NCI-H748 (cell line): Measurements from ENCODE around the gene PRRG2.
A peak's percentile ranks its signal among the peaks of the same experiment; 100 is the strongest.

Experiments
- DNase-seq: peaks from one replicate; lab custom pipeline; 2025; ENCODE audit not compliant: unreplicated experiment; lab: John Stamatoyannopoulos, UW

Gene PRRG2

GRCh38 chr19:49587227-49587626, 6.1 kb downstream of the PRRG2 start:
- DNase-seq, result no peak

GRCh38 chr19:49588365-49589122, 7.4 kb downstream of the PRRG2 start:
- no peak for DNase-seq

DNA sequence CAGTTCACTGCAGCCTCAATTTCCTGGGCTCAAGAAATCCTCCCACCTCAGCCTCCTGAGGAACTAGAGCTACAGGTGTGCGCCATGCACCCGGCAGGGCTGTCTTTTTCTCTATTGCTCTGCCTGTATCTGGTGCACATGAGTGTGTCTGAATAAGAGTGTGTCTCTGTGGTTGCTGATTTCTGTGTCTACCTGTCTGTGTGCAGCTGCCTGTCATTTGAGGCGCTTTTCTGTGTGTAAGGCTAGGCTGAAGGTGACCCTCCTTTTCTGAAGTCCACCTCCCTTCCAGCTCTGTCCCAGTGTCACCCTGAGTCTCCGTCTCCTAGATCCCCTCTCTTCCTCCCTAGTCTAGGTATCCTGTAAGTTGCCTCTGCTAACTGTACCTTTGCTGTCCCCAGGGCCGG, 8.4 kb downstream of the PRRG2 start:
- DNase-seq, result no peak

DNA sequence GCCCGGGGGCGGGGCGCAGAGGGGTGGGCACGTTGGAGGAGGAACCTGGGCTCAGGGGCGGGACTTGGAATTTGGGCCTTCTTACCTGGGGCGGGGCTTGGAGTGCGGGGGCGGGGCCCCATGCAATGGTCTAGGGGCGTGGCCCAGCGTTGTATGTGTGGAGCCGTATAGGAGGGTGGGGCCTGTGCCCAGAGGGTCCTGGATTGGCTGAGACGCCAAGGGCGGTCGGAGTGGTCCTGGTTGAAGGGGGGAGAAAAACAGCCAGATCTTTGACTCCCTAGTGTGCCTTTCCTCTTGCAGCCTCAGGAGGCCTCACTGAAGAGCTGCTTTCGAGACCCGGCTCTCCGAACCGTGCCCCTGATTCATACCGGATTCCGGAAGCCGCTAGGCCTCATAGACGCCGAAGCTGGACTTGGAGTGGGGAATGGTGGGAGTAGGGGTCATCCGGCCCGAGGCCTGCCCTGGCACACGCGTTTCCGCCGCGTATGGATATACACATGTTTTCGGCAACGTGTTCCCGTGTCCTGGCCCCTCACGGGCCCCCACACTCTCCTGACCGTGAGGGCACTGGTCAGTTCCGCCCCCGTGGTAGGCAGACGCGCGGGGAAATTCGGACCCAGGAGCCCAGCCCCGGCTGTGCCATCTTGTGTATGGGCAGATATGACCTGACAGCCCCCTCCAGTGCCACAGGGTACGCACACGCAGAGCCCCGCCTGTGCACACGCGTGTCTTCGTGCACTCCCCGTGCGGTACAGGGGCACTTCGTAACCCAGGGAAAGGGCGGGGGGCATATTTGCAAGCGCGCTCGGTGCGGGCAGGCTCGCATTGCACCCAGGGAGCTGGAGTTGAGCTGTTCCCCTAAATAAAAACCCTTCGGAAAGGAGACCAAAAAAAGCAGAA, 9.2 kb downstream of the PRRG2 start:
- DNase-seq, result peak; percentile 98

DNA sequence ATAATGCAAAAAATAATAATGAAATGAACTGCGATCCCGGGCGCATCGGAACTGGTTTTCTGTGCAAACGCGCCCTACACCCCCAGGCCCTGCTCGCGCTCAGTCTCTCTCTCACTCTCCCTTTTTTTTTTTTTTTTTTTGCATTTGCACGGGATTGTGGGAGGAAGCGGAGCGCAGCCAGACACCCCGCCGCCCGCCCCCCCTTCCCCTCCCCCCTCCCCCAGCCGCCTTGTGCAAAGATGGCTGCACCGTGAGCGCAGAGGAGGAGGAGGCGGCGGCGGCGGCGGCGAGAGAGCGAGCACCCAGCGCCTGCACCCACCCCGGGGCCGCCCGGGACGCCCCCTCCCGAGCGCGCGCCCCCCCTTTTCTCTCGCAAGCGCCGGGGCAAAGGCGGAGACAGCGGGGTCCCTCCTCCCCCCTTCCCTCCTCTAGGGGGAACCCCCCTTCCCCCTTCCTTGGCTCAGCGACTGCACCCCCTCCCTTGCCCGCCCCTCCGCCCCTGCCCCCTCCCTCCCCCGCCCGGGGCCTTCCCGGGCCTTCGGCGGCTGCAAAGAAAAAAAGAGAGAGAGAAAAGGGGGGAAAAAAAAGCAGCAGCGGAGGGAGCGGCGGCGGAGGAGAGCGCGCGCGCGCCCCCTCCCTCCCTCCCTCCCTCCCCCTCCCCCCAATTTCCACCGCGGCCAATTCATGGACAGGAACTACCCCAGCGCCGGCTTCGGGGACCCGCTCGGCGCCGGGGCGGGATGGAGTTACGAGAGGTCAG, 10.0 kb downstream of the PRRG2 start, which contains the start of gene PRR12:
Gene PRR12 (plus strand): TSS at position 212 of the 760 bp plus-strand sequence. CDS start 473 bp downstream, at position 685.
- peak; percentile 76 for DNase-seq

- DNase-seq, result peak; percentile 72
These were observed 10.8 kb downstream of the PRRG2 start for GRCh38 chr19:49591731-49592485.

GRCh38 chr19:49592486-49593232, 11.5 kb downstream of the PRRG2 start:
- peak; percentile 66 for DNase-seq

DNA sequence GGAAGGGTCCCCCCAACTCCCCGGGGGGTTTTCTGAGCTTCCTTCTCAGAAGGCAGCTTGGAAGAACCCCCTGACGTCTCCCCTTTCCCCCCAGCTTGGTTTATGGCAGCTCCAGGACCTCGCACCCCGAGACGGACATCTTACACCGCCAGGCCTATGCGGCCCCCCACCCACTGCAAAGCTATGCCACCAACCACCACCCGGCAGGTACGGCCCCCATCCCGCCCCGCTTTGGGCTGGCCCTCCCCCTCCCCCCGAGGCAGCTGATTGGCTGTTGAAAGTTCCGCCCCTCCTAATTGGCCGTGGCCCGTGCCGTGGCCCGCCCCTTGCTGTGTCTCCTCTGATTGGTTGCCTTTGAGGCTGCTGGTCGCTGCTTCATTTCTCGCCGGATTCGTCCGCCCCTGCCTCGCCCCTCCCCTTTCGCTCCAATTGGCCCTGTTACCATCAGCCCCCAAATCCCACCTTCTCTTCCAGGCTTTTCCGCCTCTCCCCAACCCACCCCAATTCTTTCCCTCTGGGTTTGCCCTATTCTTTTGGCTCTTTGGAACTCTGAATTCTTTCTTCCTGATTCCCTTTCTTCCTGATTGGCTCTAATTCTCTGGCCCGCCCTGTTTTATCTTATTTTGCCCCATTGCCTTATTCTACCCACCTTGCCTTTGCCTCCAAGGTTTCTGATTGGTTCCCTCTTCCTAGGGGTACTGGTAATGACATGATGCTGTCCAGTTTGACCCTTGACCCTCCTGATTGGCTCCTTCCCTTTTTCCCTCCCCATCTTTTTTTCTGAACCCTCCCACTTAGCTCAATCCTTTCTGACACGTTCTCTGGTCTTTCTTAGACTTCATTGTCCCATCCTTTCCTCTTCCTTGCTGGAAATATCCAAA, 12.4 kb downstream of the PRRG2 start:
- DNase-seq, result peak; percentile 96

DNA sequence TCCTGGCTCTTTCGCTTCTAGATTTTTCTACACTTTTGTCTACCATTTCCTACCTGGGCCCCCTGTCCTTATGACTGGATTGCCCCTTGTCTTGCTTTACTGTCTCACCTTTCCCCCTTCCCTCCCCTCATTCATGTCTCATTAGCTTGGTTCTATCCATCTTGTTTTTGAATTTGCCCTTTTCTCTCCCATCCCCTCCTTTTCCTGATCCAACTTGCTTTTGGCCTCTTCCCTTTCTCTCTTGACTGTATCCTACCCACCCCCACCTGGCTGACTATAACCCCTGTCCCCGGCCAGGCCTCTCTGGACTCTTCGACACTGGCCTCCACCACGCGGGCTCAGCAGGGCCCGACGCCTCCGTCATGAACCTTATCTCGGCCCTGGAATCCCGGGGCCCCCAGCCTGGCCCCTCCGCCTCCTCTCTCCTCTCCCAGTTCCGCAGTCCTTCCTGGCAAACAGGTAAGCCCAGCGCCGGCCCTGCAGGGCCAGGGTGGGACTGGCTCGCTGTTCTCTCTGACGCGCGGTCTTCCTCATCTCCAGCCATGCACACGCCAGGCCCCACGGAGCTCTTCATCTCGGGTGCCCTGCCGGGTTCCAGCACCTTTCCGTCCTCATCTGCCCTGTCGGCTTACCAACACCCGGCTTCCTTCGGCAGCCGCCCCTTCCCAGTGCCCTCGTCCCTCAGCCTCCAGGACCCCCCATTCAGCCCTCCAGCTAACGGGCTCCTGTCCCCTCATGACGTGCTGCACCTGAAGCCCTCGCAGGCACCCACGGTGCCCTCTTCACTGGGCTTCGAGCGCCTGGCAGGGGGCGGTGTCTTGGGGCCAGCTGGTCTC, 13.3 kb downstream of the PRRG2 start:
- DNase-seq, result no peak

GRCh38 chr19:49594993-49595818, 14.1 kb downstream of the PRRG2 start:
- no peak for DNase-seq

- no peak for DNase-seq
These were observed 14.8 kb downstream of the PRRG2 start for GRCh38 chr19:49595819-49596404.

GRCh38 chr19:49596407-49596806, 15.3 kb downstream of the PRRG2 start:
- DNase-seq, result no peak

GRCh38 chr19:49596954-49597702, 16.0 kb downstream of the PRRG2 start:
- no peak for DNase-seq

GRCh38 chr19:49597703-49597974, 16.5 kb downstream of the PRRG2 start:
- DNase-seq, result no peak

GRCh38 chr19:49599378-49600295, 18.5 kb downstream of the PRRG2 start:
- DNase-seq, result no peak
